PFSK-1 (cell line): ENCODE results near the gene RAB6B.

ENCODE experiments used
- POLR2AphosphoS5 ChIP-seq: IDR thresholded peaks from 2 replicates; pipeline ENCODE4 v1.6.1; 2012; ENCODE audit warnings: low read depth, mild to moderate bottlenecking, control low read depth, low read length, moderate library complexity
- SIN3A ChIP-seq: IDR thresholded peaks from 2 replicates; pipeline ENCODE4 v1.6.1; 2012; ENCODE audit warnings: mild to moderate bottlenecking, low read length, moderate library complexity, borderline replicate concordance; ENCODE audit not compliant: insufficient read depth
- TAF1 ChIP-seq: IDR thresholded peaks from 2 replicates; pipeline ENCODE4 v1.6.1; 2012; ENCODE audit warnings: low read length, control low read depth, borderline replicate concordance; ENCODE audit not compliant: insufficient read depth
- TF ChIP-seq, protein P1 (sequence below), 2 experiments: IDR thresholded peaks; 2 replicates each; pipeline versions ENCODE4 v1.6.1 to v1.8.0; 2011 to 2012; ENCODE audit warnings: low read depth in 2 of 2, low read length in 2 of 2, control low read depth in 1 of 2, inconsistent platforms in 1 of 2, mild to moderate bottlenecking in 1 of 2, moderate library complexity in 1 of 2; ENCODE audit not compliant: insufficient read depth in 1 of 2

DNA sequence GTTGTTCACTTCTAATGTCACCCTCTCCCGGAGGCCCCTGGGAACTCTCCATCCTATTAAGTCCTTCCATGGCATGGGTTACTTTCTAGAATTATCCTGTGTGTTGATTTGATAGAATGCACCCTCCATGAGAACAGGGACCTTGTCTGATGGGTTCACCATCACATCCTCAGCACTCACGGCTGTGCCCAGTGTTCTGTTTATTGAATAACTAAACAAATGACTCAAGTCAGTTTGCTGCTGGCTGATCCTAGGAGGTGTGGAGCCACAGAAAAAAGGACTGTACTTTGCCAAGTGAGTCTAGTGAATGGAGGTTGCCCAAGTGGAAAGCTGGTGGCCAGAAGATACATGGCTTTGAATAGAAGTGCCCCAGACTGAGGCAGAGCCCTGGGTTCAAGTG is 48.5 kb upstream of the RAB6B start:
- no peak for TF ChIP-seq SIN3A
- TF ChIP-seq TAF1 = no peak
- TF ChIP-seq, protein P1, sequence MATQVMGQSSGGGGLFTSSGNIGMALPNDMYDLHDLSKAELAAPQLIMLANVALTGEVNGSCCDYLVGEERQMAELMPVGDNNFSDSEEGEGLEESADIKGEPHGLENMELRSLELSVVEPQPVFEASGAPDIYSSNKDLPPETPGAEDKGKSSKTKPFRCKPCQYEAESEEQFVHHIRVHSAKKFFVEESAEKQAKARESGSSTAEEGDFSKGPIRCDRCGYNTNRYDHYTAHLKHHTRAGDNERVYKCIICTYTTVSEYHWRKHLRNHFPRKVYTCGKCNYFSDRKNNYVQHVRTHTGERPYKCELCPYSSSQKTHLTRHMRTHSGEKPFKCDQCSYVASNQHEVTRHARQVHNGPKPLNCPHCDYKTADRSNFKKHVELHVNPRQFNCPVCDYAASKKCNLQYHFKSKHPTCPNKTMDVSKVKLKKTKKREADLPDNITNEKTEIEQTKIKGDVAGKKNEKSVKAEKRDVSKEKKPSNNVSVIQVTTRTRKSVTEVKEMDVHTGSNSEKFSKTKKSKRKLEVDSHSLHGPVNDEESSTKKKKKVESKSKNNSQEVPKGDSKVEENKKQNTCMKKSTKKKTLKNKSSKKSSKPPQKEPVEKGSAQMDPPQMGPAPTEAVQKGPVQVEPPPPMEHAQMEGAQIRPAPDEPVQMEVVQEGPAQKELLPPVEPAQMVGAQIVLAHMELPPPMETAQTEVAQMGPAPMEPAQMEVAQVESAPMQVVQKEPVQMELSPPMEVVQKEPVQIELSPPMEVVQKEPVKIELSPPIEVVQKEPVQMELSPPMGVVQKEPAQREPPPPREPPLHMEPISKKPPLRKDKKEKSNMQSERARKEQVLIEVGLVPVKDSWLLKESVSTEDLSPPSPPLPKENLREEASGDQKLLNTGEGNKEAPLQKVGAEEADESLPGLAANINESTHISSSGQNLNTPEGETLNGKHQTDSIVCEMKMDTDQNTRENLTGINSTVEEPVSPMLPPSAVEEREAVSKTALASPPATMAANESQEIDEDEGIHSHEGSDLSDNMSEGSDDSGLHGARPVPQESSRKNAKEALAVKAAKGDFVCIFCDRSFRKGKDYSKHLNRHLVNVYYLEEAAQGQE (IDR thresholded peaks at IDR 0.05; ENCODE audit: insufficient read depth in 1 of 2, low read depth in 2 of 2, low read length in 2 of 2) = no peak
- TF ChIP-seq POLR2AphosphoS5 = no peak
